GM12878 (cell line): ENCODE results near the gene ALOX12B. TPM values are rescaled to one million over a fixed set of nuclear protein-coding genes. Genes with fewer than 3 reads are reported as not detected.
A peak's percentile ranks its signal among the peaks of the same experiment; 100 is the strongest.

Source experiments
- BHLHE40 ChIP-seq, 2 experiments: fragments of 450-650 bp in 1 of 2; IDR thresholded peaks; 2 replicates each; pipeline ENCODE4 v1.6.1; 2011 to 2017; ENCODE audit warnings: low read depth in 2 of 2, borderline replicate concordance in 1 of 2, improper control_type of control experiment in 1 of 2, low read length in 1 of 2, mild to moderate bottlenecking in 1 of 2
- CHD4 ChIP-seq: fragments of 200-600 bp; sonication (generic); IDR thresholded peaks from 2 replicates; pipeline ENCODE4 v1.6.1; 2016; ENCODE audit warnings: mild to moderate bottlenecking
- EED ChIP-seq: sonication (generic); IDR thresholded peaks from 2 replicates; pipeline ENCODE4 v1.6.1; 2016; ENCODE audit warnings: antibody characterized with exemption, low read depth
- FOXM1 ChIP-seq: IDR thresholded peaks from 2 replicates; pipeline ENCODE4 v1.6.1; 2012; ENCODE audit warnings: low read depth, mild to moderate bottlenecking, inconsistent platforms, low read length, moderate library complexity
- HDGF ChIP-seq: fragments of 450-650 bp; IDR thresholded peaks from 2 replicates; pipeline ENCODE4 v1.6.1; 2016; ENCODE audit warnings: antibody characterized with exemption
- KAT2A ChIP-seq: conservative IDR thresholded peaks from 2 replicates; pipeline ENCODE4 v1.6.1; 2011; ENCODE audit warnings: low read depth, low read length; ENCODE audit not compliant: control insufficient read depth
- PBX3 ChIP-seq: IDR thresholded peaks from 2 replicates; pipeline ENCODE4 v1.6.1; 2011; ENCODE audit warnings: mild to moderate bottlenecking, low read depth, low read length, moderate library complexity; ENCODE audit not compliant: insufficient replicate concordance
- PRDM15 ChIP-seq: fragments of 450-650 bp; formaldehyde crosslinking; IDR thresholded peaks from 2 replicates; pipeline ENCODE4 v1.4.0; 2020; ENCODE audit warnings: mild to moderate bottlenecking, moderate library complexity
- RB1 ChIP-seq: fragments of 450-650 bp; formaldehyde crosslinking; IDR thresholded peaks from 2 replicates; pipeline ENCODE4 v1.6.1; 2017; ENCODE audit warnings: mild to moderate bottlenecking, borderline replicate concordance
- SMAD1 ChIP-seq: fragments of 450-650 bp; IDR thresholded peaks from 2 replicates; pipeline ENCODE4 v1.6.1; 2018; ENCODE audit warnings: mild to moderate bottlenecking, low read depth; ENCODE audit not compliant: partially characterized antibody
- SMAD5 ChIP-seq: IDR thresholded peaks from 2 replicates; pipeline ENCODE4 v1.6.1; 2016; ENCODE audit warnings: antibody characterized with exemption, low read depth
- SMC3 ChIP-seq: IDR thresholded peaks from 2 replicates; pipeline ENCODE4 v1.6.1; 2011; ENCODE audit warnings: low read length, improper control_type of control experiment, borderline replicate concordance
- SRF ChIP-seq, 2 experiments: IDR thresholded peaks; 2 replicates each; pipeline ENCODE4 v1.6.1; 2011; ENCODE audit warnings: low read depth in 2 of 2, low read length in 2 of 2, mild to moderate bottlenecking in 1 of 2, moderate library complexity in 1 of 2
- TARDBP ChIP-seq: IDR thresholded peaks from 2 replicates; pipeline ENCODE4 v1.6.1; 2016; ENCODE audit warnings: borderline replicate concordance
- TCF3 ChIP-seq: IDR thresholded peaks from 2 replicates; pipeline ENCODE4 v1.6.1; 2012; ENCODE audit warnings: low read depth, mild to moderate bottlenecking, low read length, borderline replicate concordance; ENCODE audit not compliant: insufficient read depth
- ZNF217 ChIP-seq: fragments of 450-650 bp; IDR thresholded peaks from 2 replicates; pipeline ENCODE4 v1.6.1; 2017; ENCODE audit warnings: antibody characterized with exemption, mild to moderate bottlenecking
- polyA plus RNA-seq, 11 experiments: library from polyadenylated mRNA; depleted of rRNA in 4 of 11; unstranded in 6 of 11; stranded (reverse) in 5 of 11; fragments of >200 nt; fragmentation: Nextera tagmentation in 4 of 11; fragmentation: Illumina TruSeq in 1 of 11; extraction: Ambion mirVana in 4 of 11; extraction: Trizol in 1 of 11; gene quantifications; 1 replicate in 1 of 11; 2 replicates in 10 of 11; pipeline versions ENCODE4 v1.2.1 to v1.2.3, GENCODE V29; 2011 to 2016; ENCODE audit warnings: inconsistent platforms in 2 of 11, missing spikeins in 2 of 11, low read depth in 1 of 11
- total RNA-seq, 4 experiments: library from RNA; depleted of rRNA in 3 of 4; stranded (reverse); fragments of >200 nt in 3 of 4; fragmentation: Illumina TruSeq in 1 of 4; extraction: Trizol in 1 of 4; gene quantifications; 2 replicates each; pipeline versions ENCODE4 v1.2.1 to v1.2.3, GENCODE V29; 2013 to 2021
- TF ChIP-seq, protein P1 (sequence below): fragments of 450-650 bp; IDR thresholded peaks from 2 replicates; pipeline ENCODE4 v1.6.1; 2017; ENCODE audit warnings: mild to moderate bottlenecking, low read depth, inconsistent platforms; ENCODE audit not compliant: poor library complexity, severe bottlenecking
- TF ChIP-seq, protein P2 (sequence below): fragments of 450-650 bp; conservative IDR thresholded peaks from 2 replicates; pipeline ENCODE4 v1.6.1; 2017; ENCODE audit warnings: mild to moderate bottlenecking, moderate library complexity
- TF ChIP-seq, protein P3 (sequence below): IDR thresholded peaks from 2 replicates; pipeline ENCODE4 v1.6.1; 2011; ENCODE audit warnings: low read depth, low read length, improper control_type of control experiment, borderline replicate concordance

The ALOX12B gene
- total and polyA plus RNA-seq, 10 of the 15 experiments (the other 5 are each of a cell fraction or from before 2014, with no cell fraction given): 0.17 to 0.54 TPM; not detected in 8

DNA sequence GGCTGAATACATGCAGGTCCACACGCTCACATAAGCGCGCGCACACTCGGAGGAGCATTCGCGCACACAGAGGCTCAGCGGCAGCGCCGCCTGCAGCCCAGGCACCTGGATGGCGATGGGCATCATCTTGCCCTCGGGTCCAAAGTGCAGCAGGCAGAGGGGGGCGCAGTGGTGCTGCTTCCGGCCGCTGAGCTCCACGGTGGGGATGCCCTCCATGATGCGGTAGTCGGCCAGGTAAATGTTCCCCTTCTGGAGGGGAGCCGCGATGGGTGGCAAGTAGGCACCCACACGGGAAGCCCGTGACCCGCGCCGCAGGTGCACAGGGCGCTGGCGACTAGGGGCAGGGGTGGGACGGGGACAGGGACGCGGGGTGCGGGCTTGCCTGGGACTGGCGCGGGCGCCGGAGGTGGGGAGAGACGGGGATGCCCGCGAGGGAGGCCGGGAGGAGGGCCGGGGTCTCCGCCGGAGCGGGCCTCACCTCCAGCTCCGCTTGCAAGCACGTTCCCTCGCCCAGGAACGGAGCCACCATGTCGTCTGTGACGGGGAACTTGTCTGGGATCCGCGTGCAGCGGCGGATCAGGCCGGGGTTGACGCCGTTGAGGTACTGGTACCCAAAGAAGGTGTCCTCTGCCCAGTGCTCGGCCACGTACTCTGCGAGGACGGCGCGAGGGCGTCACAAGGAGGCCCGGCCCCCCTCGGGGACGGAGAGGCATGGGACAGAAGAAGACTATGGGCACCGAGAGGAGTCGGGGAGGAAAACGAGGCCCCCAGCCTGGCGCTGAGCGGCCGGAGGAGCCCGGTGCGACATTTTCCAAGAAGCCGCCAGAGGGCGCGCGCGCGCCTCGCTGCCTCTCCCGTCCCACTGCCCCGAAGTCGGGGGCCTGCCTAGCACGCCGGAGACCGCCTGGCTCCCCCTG, 8.0 kb downstream of the ALOX12B start (continued):
- TF ChIP-seq BHLHE40 (IDR thresholded peaks at IDR 0.05; ENCODE audit: borderline replicate concordance in 1 of 2, low read depth in 2 of 2, low read length in 1 of 2) (peak in 1 of 2 experiments; percentile 43; a peak in 2 of 4 replicates), SMAD5 (no peak), FOXM1 (no peak), TARDBP (no peak), CHD4 (no peak), ZNF217 (no peak), PRDM15 (no peak), SRF (IDR thresholded peaks at IDR 0.05; ENCODE audit: low read depth in 2 of 2, low read length in 2 of 2) (no peak), HDGF (no peak), TCF3 (0 out of 2 replicates have a peak, but pooled peaks have one; percentile 11), EED (no peak), KAT2A (no peak), RB1 (no peak), PBX3 (no peak), SMAD1 (no peak), SMC3 (peak; percentile 75)
- TF ChIP-seq, protein P1, sequence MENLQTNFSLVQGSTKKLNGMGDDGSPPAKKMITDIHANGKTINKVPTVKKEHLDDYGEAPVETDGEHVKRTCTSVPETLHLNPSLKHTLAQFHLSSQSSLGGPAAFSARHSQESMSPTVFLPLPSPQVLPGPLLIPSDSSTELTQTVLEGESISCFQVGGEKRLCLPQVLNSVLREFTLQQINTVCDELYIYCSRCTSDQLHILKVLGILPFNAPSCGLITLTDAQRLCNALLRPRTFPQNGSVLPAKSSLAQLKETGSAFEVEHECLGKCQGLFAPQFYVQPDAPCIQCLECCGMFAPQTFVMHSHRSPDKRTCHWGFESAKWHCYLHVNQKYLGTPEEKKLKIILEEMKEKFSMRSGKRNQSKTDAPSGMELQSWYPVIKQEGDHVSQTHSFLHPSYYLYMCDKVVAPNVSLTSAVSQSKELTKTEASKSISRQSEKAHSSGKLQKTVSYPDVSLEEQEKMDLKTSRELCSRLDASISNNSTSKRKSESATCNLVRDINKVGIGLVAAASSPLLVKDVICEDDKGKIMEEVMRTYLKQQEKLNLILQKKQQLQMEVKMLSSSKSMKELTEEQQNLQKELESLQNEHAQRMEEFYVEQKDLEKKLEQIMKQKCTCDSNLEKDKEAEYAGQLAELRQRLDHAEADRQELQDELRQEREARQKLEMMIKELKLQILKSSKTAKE: no peak
- TF ChIP-seq, protein P2, sequence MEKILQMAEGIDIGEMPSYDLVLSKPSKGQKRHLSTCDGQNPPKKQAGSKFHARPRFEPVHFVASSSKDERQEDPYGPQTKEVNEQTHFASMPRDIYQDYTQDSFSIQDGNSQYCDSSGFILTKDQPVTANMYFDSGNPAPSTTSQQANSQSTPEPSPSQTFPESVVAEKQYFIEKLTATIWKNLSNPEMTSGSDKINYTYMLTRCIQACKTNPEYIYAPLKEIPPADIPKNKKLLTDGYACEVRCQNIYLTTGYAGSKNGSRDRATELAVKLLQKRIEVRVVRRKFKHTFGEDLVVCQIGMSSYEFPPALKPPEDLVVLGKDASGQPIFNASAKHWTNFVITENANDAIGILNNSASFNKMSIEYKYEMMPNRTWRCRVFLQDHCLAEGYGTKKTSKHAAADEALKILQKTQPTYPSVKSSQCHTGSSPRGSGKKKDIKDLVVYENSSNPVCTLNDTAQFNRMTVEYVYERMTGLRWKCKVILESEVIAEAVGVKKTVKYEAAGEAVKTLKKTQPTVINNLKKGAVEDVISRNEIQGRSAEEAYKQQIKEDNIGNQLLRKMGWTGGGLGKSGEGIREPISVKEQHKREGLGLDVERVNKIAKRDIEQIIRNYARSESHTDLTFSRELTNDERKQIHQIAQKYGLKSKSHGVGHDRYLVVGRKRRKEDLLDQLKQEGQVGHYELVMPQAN: no peak
- TF ChIP-seq, protein P3, sequence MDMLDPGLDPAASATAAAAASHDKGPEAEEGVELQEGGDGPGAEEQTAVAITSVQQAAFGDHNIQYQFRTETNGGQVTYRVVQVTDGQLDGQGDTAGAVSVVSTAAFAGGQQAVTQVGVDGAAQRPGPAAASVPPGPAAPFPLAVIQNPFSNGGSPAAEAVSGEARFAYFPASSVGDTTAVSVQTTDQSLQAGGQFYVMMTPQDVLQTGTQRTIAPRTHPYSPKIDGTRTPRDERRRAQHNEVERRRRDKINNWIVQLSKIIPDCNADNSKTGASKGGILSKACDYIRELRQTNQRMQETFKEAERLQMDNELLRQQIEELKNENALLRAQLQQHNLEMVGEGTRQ: no peak
